Measurements from ENCODE around the gene JARID2.

Gene JARID2

DNA sequence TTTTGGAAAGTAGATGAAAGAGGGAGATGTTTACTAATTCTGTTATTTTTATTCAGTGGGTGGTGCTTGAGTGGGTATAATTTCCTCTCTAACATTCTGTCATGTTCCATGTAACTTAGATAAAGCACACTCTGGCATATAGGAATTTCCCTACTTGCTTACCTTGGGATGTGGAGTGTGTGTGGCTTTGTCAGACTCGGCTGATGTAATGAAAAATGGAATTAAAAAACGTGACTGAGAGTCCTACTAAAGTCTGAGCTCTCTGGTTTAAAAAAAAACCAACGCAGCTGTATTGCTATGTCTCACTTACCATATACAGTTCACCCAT, 98.3 kb downstream of the JARID2 start:
- no peak overlapping the region for H3K4me3 ChIP-seq (ENCODE audit: low read length)
- peaks cover 14% of the 10 kb centered on the region for H3K4me1 ChIP-seq (ENCODE audit: control insufficient read depth, insufficient read depth, low read length)
- H3K9ac ChIP-seq (ENCODE audit: low read depth, low read length) = no peak overlapping the region
- H3K27me3 ChIP-seq (ENCODE audit: control insufficient read depth, insufficient read depth, low read length) = no peaks in the 10 kb centered on the region
- no peaks in the 10 kb centered on the region for H3K36me3 ChIP-seq (ENCODE audit: insufficient read depth, low read length)
- no peak overlapping the region for H3K4me2 ChIP-seq (ENCODE audit: low read length)
- no peaks in the 10 kb centered on the region for H3K9me3 ChIP-seq (replicated peaks; ENCODE audit: low read length)

DNA sequence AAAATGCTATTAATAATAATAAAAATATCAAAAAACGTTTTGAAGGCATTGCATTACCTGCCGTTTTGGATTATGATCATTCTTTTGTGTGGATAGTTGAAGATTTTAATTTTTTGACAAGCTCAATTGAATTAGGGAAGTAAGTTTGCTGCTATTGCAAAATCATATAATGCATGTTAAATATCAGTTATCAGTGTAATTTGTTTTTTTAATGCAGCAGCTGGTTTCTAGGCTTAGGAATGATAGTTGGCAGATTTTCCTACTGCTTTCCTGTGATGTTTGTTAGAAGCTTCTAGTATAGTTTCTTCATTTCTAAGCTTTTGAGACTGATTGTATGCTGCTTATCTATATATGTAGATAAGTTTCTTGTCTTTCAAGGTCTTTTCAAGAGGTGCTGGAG, 99.0 kb downstream of the JARID2 start:
- Histone ChIP-seq H3K36me3 (ENCODE audit: insufficient read depth, low read length) (no peaks in the 10 kb centered on the region), H3K4me1 (ENCODE audit: control insufficient read depth, insufficient read depth, low read length) (peaks cover 19% of the 10 kb centered on the region), H3K9me3 (replicated peaks; ENCODE audit: low read length) (no peaks in the 10 kb centered on the region)

DNA sequence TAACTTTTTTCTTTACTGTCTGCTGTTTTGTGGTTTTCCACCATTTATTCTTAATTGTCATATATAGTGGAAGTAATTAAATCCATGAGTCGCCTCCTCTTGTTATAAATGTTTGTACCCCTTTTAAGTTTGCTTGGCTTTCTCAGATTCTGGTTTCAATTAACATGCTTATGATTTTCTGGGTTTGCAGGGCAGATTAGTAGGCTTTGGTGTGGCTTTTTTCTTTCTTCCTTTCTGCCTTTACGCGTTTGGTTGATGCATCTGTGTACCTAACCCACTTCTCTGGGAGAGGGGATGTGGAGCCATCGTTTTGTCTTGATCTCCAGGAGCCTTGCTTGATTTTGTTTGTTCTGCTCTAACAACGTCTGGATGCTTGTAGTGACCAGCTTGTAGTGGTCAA, 100.4 kb downstream of the JARID2 start:
- no peak overlapping the region for H3K4me3 ChIP-seq (ENCODE audit: low read length)
- H3K9me3 ChIP-seq (replicated peaks; ENCODE audit: low read length) = no peaks in the 10 kb centered on the region
- H3K9ac ChIP-seq (ENCODE audit: low read depth, low read length) = no peak overlapping the region
- no peak overlapping the region for H3K4me2 ChIP-seq (ENCODE audit: low read length)
- no peaks in the 10 kb centered on the region for H3K36me3 ChIP-seq (ENCODE audit: insufficient read depth, low read length)
- peaks cover 19% of the 10 kb centered on the region for H3K4me1 ChIP-seq (ENCODE audit: control insufficient read depth, insufficient read depth, low read length)
- H3K27me3 ChIP-seq (ENCODE audit: control insufficient read depth, insufficient read depth, low read length) = no peaks in the 10 kb centered on the region

More for the DNA sequence above, 99.0 kb downstream of the JARID2 start:
- no peak overlapping the region for H3K9ac ChIP-seq (ENCODE audit: low read depth, low read length)
- H3K4me3 ChIP-seq (ENCODE audit: low read length) = no peak overlapping the region
- H3K27me3 ChIP-seq (ENCODE audit: control insufficient read depth, insufficient read depth, low read length) = no peaks in the 10 kb centered on the region
- no peak overlapping the region for H3K4me2 ChIP-seq (ENCODE audit: low read length)

DNA sequence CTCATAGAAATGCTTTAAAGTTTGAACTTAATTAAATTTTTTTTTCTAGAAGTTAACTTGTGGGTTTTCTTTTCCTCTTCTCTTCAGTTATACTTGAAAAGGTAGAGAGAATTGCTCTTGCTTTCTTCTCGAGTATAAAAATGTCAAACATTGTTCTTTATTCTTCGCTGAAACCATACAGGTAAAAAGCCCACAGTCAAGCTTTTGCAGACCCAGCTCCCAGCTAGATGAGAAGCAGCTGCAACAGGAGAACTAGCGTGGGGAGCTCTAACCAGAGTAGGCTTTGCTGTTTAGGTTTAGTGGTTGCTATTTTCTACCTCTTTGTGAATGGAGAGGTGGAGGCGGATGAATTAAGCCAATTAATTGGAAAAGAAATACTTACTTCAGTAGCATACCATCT, 102.7 kb downstream of the JARID2 start:
- Histone ChIP-seq H3K4me2 (ENCODE audit: low read length) (no peak overlapping the region), H3K9ac (ENCODE audit: low read depth, low read length) (no peak overlapping the region), H3K36me3 (ENCODE audit: insufficient read depth, low read length) (no peaks in the 10 kb centered on the region), H3K4me1 (ENCODE audit: control insufficient read depth, insufficient read depth, low read length) (peaks cover 37% of the 10 kb centered on the region), H3K27me3 (ENCODE audit: control insufficient read depth, insufficient read depth, low read length) (no peaks in the 10 kb centered on the region), H3K9me3 (replicated peaks; ENCODE audit: low read length) (no peaks in the 10 kb centered on the region), H3K4me3 (ENCODE audit: low read length) (no peak overlapping the region)

DNA sequence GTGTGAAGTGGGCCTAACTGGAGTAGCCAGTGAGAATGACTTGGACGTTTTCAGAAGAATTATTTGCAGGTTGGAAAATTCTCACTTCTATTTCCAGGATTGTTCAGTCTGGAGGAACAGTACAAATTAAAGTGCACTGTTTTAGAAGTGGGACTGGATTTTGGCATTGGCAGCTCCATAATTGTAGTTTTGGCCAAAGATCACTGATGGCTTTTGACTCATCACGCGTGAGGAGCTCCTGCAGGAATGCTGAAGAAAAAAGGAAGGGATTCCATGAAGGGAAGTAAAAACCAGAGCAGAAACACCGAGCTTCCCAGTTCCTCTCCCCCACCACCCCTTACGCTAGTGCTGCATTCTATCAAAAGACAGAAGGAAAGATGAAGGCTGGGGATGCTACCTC, 103.5 kb downstream of the JARID2 start:
- peaks cover 38% of the 10 kb centered on the region for H3K4me1 ChIP-seq (ENCODE audit: control insufficient read depth, insufficient read depth, low read length)
- H3K9me3 ChIP-seq (replicated peaks; ENCODE audit: low read length) = no peaks in the 10 kb centered on the region
- H3K9ac ChIP-seq (ENCODE audit: low read depth, low read length) = no peak overlapping the region

DNA sequence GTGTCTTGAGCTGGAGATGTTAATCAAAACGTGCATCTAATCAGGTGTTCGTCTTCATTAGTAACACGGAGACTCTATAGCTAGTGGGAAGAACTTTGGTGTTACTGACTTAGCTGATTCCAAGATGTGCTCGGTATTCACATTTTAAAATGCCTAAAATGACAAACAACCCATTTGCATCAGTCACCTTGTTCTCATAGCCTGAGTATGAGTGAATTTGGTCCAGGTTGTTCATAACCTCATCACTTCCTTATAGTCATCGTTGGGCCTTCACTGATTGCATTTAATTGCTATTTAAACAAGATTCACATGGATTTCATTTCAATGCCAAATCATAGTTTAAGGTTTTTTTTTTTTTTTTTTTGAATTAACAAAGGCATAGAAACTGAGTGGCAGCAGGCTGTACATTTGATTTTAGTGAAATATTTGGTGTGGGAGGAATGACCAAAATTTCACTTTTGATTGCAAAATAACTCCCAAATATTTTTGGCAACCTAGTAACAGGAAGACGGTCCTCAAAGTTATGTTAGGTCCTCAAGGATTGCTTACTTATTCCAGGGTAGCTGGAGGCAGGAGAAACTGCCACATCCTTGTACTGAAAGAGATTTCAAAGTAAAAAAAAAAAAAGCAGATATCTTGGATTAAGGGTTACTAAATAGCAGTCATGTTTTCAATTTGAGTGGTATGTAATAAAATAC, 104.7 kb downstream of the JARID2 start:
- Histone ChIP-seq H3K4me1 (ENCODE audit: control insufficient read depth, insufficient read depth, low read length) (peaks cover 38% of the 10 kb centered on the region), H3K4me3 (ENCODE audit: low read length) (no peak overlapping the region), H3K4me2 (ENCODE audit: low read length) (no peak overlapping the region), H3K27me3 (ENCODE audit: control insufficient read depth, insufficient read depth, low read length) (no peaks in the 10 kb centered on the region), H3K36me3 (ENCODE audit: insufficient read depth, low read length) (no peaks in the 10 kb centered on the region), H3K9me3 (replicated peaks; ENCODE audit: low read length) (no peaks in the 10 kb centered on the region), H3K9ac (ENCODE audit: low read depth, low read length) (no peak overlapping the region)

More for the DNA sequence above, 103.5 kb downstream of the JARID2 start:
- Histone ChIP-seq H3K4me3 (ENCODE audit: low read length) (no peak overlapping the region), H3K36me3 (ENCODE audit: insufficient read depth, low read length) (no peaks in the 10 kb centered on the region), H3K27me3 (ENCODE audit: control insufficient read depth, insufficient read depth, low read length) (no peaks in the 10 kb centered on the region), H3K4me2 (ENCODE audit: low read length) (no peak overlapping the region)

DNA sequence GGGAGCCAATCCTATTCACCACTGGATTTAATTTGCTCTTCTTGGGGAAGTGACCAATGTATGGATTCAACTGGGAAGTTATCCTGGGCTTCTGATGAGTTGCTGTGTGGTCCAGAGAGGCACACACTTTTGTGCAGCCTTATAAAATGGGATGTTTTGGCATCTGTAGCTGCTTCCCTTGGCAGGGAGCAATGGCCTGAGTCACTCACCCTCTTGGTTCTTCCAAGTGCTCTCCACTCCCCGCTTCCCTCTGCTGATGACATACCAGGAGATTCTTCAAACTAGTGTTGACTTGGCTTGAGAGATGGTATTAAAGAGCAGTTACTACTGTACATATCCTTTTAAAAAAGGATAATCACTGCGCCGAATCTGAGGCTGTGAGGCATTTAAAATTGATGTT, 105.8 kb downstream of the JARID2 start:
- Histone ChIP-seq H3K9ac (ENCODE audit: low read depth, low read length) (no peak overlapping the region), H3K36me3 (ENCODE audit: insufficient read depth, low read length) (no peaks in the 10 kb centered on the region), H3K4me3 (ENCODE audit: low read length) (no peak overlapping the region), H3K9me3 (replicated peaks; ENCODE audit: low read length) (no peaks in the 10 kb centered on the region), H3K4me2 (ENCODE audit: low read length) (peak overlapping the region; percentile 24), H3K4me1 (ENCODE audit: control insufficient read depth, insufficient read depth, low read length) (peaks cover 38% of the 10 kb centered on the region), H3K27me3 (ENCODE audit: control insufficient read depth, insufficient read depth, low read length) (no peaks in the 10 kb centered on the region)

DNA sequence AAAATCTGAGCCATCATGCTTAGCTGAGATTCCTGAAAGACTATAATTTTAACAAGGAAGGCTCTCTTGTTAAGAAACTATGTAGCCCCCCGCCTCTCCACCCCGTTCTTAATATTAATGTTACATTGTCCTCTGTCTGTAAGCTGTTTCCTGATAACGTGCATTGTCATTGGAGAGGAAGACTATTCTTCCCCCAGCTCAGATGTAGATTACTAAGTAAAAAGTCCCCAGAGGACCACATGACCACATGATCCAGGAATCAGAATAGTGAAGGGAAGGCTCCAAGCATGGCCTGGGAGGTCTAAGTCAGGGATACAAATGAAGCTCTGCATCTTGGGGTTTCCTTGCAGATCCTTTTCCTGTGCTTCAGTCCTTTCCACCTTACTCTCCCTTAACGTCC, 106.4 kb downstream of the JARID2 start:
- no peaks in the 10 kb centered on the region for H3K27me3 ChIP-seq (ENCODE audit: control insufficient read depth, insufficient read depth, low read length)
- peak overlapping the region; percentile 24 for H3K4me2 ChIP-seq (ENCODE audit: low read length)
- H3K9me3 ChIP-seq (replicated peaks; ENCODE audit: low read length) = no peaks in the 10 kb centered on the region
- H3K4me3 ChIP-seq (ENCODE audit: low read length) = no peak overlapping the region
- no peak overlapping the region for H3K9ac ChIP-seq (ENCODE audit: low read depth, low read length)
- peaks cover 32% of the 10 kb centered on the region for H3K4me1 ChIP-seq (ENCODE audit: control insufficient read depth, insufficient read depth, low read length)
- H3K36me3 ChIP-seq (ENCODE audit: insufficient read depth, low read length) = no peaks in the 10 kb centered on the region

DNA sequence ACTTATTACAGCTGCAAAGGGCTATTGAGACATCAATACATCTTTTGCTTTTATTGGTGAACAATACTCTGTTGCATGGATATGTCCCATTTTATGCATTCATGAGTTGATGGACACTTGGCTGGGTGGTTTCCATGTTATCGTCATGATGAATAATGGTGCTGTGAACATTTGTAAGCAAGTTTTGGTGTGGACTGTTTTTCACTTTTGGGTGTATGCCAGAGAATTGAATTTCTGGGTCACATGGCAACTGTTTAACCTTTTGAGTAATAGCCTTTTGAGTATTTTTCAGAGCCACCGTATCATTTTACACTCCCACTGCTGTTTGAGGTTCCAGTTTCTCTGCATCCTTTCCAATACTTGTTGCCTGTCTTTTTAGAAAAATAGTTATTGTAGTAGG, 107.0 kb downstream of the JARID2 start:
- no peaks in the 10 kb centered on the region for H3K27me3 ChIP-seq (ENCODE audit: control insufficient read depth, insufficient read depth, low read length)
- peak overlapping the region; percentile 5 for H3K4me2 ChIP-seq (ENCODE audit: low read length)
- H3K36me3 ChIP-seq (ENCODE audit: insufficient read depth, low read length) = no peaks in the 10 kb centered on the region
- H3K4me3 ChIP-seq (ENCODE audit: low read length) = no peak overlapping the region
- H3K9me3 ChIP-seq (replicated peaks; ENCODE audit: low read length) = no peaks in the 10 kb centered on the region
- peaks cover 32% of the 10 kb centered on the region for H3K4me1 ChIP-seq (ENCODE audit: control insufficient read depth, insufficient read depth, low read length)
- no peak overlapping the region for H3K9ac ChIP-seq (ENCODE audit: low read depth, low read length)

DNA sequence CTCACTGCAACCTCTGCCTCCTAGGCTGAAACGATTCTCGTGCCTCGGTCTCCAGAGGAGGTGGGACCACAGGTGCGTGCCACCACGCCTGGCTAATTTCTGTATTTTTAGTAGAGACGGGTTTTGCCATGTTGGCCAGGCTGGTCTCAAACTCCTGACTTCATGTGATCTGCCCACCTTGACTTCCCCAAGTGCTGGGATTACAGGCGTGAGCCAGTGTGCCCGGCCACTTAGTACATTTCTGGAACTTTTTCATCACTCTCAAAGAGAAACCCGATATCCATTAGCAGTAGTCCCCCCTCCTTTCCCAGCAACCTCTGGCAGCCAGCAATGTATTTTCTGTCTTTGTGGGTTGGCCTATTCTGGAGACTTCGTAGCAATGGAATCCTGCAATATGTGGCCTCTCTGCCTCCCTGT, 109.8 kb downstream of the JARID2 start:
- H3K4me1 ChIP-seq (ENCODE audit: control insufficient read depth, insufficient read depth, low read length) = peaks cover 26% of the 10 kb centered on the region
- H3K9ac ChIP-seq (ENCODE audit: low read depth, low read length) = no peak overlapping the region
- H3K4me3 ChIP-seq (ENCODE audit: low read length) = no peak overlapping the region
- no peaks in the 10 kb centered on the region for H3K27me3 ChIP-seq (ENCODE audit: control insufficient read depth, insufficient read depth, low read length)
- H3K4me2 ChIP-seq (ENCODE audit: low read length) = no peak overlapping the region
- H3K36me3 ChIP-seq (ENCODE audit: insufficient read depth, low read length) = no peaks in the 10 kb centered on the region
- no peaks in the 10 kb centered on the region for H3K9me3 ChIP-seq (replicated peaks; ENCODE audit: low read length)

DNA sequence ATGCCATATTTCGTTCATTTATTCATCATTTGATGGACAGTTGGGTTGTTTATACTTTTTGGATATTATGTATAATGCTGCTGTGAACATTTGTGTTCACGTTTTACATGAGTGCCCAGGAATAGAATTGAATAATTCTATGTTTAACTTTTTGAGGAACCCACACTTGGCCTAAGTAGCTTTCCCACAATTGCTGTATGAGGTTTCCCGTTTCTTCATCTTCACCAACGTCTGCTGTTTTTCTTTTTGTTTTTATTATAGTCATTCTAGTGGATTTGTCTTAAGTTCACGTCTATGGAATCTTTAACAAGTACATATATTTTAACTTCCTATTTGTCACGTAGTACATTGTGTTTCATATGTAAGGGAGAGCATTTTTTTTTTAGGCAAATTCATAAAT, 110.3 kb downstream of the JARID2 start:
- Histone ChIP-seq H3K4me1 (ENCODE audit: control insufficient read depth, insufficient read depth, low read length) (peaks cover 24% of the 10 kb centered on the region), H3K36me3 (ENCODE audit: insufficient read depth, low read length) (no peaks in the 10 kb centered on the region)

DNA sequence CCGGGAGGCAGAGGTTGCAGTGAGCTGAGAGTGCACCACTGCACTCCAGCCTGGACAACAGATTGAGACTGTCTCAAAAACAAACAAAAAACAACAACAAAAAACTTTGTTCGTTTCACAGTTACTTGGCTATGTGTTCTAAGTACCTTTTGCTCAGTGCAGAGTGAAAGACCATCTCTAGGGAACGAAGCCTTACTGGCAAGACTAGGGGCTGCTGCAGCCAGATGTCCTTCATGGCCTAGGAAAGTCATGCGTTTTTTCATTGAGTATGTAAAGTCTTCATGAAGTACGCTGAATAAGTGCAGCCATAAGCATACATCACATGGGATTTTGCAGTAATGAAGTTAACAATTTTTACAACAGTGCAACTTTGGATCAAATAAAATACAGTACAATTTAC, 111.1 kb downstream of the JARID2 start:
- no peaks in the 10 kb centered on the region for H3K36me3 ChIP-seq (ENCODE audit: insufficient read depth, low read length)
- H3K4me2 ChIP-seq (ENCODE audit: low read length) = no peak overlapping the region
- no peaks in the 10 kb centered on the region for H3K9me3 ChIP-seq (replicated peaks; ENCODE audit: low read length)
- H3K4me3 ChIP-seq (ENCODE audit: low read length) = no peak overlapping the region
- peaks cover 17% of the 10 kb centered on the region for H3K4me1 ChIP-seq (ENCODE audit: control insufficient read depth, insufficient read depth, low read length)
- no peaks in the 10 kb centered on the region for H3K27me3 ChIP-seq (ENCODE audit: control insufficient read depth, insufficient read depth, low read length)
- no peak overlapping the region for H3K9ac ChIP-seq (ENCODE audit: low read depth, low read length)

More for the DNA sequence above, 110.3 kb downstream of the JARID2 start:
- Histone ChIP-seq H3K4me3 (ENCODE audit: low read length) (no peak overlapping the region), H3K27me3 (ENCODE audit: control insufficient read depth, insufficient read depth, low read length) (no peaks in the 10 kb centered on the region), H3K4me2 (ENCODE audit: low read length) (no peak overlapping the region), H3K9me3 (replicated peaks; ENCODE audit: low read length) (no peaks in the 10 kb centered on the region), H3K9ac (ENCODE audit: low read depth, low read length) (no peak overlapping the region)

All from skeletal muscle satellite cell (primary cell).